Middle frontal gyrus (tissue), 1 donor: ENCODE results near the gene CYTIP.
A peak's percentile ranks its signal among the peaks of the same experiment; 100 is the strongest.

Experiments
- DNase-seq: peaks from one replicate; pipeline ENCODE4 v3.0.0-alpha.2; 2015; ENCODE audit warnings: low spot score; ENCODE audit errors: extremely low spot score

CYTIP gene

DNA sequence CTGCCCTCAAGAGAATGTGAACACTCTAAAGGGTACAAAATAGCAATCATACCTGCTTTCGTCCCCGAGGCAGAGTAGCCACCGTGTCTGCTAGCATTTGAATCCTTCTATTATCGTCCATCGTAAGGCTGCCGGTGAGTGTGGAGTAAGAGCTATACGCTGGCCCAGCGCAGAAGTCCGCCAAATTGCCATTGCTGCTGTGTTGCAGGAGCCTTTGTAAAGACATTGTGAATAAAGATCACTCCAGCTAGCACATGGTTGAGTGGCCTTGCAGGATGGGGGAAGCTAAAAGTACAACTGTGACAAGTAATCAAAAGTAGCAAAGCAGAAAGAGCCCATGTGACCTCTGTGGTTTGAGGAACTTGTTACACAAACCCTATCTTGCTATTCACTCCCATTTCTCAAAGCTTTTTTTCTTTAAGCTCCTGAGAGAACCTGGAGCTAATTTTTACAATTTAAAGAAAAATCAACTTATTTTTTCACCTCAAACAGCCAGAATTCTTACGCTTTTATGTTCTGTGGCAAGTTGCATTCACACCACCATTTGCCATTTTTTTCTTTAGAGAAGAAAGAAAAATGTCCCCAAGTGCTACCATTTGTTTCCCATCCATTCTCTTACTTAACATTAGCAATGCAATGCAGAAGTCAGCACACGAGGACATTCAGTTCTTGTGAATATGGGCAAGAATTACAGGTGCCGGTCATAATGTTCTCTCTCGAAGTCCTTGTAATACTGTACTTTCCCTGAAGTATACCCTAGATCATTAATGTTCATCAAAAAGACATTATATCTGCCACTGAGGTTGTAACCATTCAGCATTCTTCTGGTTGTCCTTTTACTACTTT lies at the start of gene CYTIP:
Gene CYTIP, minus strand, starts transcription at position 295 of the 846 bp plus-strand sequence. Its CDS starts 69 bp downstream, at position 226.
- no peak for DNase-seq

DNA sequence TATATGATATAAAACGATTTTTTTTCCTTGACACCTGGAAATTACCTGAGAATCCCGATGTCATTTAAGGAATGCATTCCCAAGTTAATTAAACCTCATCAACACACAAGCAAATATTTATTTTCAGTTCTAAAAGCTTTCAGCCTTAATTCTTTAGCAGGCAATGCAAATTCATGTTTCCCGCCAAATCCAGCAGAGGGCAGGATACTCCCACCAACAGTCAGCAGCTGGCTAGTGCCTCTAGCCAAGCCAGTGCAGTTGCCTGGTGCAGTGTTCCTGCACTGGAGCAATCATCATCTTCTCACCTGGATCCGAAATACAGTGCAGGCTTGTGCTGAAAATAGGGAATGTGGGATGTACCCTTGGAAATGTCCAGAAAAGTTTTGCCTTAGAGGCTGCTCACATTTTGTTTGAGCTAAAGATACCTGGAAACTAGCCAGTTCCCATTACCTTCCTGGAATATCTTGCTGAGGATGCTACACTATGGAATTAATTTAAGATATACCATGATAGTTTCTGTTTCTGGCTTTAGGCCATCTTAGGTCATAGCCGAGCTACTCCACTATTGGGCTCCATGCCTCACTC lies 48.4 kb upstream of the CYTIP start:
- peak; percentile 54 for DNase-seq

DNA sequence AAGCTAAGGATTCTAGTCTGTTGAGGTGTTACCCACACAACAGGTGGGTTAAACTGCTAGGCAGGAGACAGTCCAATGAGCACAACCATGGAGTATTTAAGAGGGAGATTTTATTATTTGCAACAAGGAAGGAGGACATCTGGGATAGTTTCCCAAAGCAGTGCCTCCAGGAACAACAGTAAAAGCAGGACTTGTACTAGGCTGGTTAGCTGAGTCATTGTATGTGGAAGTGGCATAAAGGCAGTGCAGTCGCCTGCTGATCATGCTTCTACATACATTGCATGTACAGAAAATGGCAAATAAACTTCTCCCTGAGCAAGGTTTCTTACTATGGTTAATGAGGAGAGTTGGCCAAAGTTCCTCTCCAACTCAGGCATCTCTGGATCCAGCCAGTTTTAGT lies 46.1 kb upstream of the CYTIP start:
- DNase-seq: no peak

DNA sequence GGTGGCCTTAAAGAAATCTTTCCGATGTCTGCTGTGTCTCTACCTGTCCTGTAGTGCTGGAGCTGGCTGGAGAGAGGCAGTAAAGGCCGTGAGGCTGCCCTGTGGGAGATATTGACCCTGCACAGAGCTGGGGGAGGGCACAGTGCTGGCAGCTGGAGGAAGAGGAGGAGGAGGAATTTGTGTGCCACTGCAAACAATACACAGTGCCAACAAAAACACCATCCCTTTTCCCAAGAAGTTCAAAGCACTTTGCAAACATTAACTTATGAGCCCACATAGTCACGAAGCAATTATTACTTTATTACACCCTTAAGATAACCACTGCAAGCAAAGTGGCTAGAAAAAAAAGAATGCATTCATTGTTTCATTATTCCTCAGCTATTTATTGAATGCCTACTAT lies 45.0 kb upstream of the CYTIP start:
- no peak for DNase-seq

DNA sequence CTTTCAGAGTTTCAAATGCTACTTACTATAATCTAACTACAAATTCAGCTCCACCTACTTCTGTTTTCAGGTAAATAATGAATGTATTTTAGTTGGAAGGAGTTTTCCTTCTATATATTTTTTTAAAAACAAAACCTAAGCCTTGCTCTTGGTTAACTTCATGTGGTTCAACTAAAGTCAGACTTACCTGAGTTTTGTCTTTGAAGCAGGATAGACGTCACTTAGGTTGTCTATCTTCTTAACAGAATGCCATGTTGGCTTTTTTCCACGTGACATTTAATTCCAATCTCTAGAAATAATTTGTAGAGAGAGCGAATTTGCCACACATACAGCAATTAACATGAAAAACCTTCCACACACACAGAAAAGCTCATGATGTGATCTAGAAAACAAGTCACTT lies 43.9 kb upstream of the CYTIP start:
- no peak for DNase-seq

DNA sequence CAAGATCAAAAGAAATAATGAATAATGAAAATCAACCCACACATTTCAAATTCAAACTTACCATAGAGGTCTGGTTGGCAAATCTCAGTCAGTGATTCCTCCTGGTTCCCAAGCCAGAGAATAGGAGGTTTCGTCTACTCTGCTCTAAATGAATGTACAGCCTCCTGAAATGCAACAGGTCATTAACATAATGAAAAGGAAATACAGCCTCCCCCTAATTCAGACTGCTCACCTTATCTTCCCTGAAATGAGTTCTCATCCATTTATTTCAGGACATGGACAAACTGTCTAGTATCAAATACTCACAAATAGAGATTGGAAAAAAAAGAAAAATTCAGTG lies 43.4 kb upstream of the CYTIP start:
- DNase-seq: no peak

DNA sequence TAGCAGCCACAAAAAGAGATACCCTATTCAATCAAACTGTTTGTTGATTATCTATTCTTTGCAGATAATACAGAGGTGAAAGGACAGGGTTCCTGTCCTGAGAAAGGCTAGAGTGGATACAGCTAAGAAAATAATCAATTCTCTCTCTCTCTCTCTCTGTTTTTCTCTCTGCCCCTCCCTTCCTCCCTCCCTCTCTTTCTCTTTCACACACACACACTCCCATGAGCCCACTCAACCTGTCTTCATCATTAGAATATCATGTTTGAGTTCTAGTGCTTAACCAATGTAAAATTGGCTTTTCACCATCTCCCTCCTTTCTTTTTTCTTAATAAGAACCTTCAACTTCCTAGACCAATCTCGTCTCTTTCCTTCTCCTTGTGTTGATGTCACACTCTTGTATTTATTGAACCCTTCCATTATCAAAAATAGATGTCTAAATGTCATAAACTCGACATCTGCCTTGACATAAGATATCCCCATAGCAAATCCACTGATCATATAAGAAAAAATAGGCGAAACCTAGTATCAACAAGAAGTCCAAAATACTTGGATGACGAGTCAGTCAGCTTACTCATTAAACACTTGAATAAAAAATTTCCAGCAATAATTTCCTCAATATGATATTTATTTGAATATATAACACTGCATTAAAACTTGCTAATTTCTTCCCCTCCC lies 42.8 kb upstream of the CYTIP start:
- DNase-seq: no peak

DNA sequence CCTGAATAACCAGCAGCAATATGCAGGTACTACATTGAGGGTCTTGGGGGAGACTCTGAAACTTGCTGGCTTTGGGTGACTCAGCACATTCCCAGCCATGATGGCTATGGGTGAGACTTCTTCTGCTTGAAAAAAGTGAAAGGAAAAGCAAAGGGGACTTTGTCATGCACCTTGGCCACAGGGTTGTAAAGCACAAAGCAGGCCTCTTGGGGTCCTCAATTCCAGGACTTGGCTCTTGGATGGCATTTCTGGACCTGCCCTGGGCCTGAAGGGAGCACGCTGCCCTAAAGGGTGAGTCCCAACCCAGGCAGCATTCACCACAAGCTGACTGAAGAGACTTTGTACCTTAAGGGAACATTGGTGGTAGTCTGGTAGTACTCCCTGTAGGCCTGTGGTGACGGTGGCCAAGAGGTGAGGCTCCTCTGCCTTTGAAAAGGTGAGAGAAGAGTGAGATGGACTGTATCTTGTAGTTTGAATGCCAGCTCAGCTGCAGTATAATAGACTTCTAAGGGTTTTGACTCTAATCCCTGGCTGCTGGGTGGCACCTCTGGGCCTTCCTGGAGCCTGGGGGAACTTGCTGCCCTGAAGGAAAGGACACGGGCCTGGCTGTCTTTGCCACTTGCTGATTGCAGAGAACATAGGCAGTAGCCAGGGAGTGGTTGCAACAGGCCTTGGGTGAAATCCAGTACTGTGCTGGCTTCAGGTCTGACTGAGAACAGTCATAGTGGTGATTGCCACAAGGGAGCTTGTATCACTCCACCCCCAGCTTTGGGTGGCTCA lies 36.5 kb upstream of the CYTIP start:
- DNase-seq: peak; percentile 33

DNA sequence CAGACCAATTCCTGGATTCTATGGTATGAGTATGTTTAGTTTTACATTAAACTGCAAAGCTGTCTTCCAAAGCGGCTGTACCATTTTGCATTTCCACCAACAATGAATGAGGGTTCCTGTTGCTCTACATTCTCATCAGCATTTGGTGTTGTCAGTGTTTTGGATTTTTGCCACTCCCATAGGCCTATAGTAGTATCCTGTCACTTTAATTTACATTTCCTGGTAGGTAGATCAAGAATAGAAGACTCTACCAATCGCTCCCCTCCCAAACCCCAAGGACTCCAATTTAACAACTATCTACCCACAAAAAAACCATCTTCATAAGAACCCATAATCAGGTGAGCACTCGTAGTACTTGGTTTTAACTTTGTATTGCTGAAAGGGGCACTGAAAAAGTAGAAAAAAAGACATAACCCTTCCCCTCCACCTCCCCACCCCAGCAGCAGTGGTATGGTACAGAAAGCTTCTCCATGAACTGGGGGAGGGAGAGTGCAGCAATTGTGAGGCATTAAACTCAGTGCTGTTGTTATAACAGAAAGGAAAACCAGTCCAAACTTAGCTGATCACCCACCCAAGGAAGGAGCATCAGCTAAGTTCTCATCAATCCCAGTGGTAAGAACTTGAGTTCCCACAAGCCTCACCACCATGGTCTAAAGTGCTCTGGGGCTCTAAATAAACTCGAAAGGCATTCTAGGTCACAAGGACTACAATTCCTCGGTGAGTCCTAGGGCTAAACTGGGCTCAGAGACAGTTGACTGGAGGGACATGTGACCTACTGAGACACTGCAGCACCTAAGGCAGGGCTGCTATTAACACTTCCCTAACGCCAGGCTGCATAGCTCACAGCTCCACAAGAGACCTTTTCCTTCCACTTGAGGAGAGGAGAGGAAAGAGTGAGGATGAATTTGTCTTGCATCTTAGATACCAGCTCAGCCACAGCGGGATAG lies 35.5 kb upstream of the CYTIP start:
- no peak for DNase-seq

DNA sequence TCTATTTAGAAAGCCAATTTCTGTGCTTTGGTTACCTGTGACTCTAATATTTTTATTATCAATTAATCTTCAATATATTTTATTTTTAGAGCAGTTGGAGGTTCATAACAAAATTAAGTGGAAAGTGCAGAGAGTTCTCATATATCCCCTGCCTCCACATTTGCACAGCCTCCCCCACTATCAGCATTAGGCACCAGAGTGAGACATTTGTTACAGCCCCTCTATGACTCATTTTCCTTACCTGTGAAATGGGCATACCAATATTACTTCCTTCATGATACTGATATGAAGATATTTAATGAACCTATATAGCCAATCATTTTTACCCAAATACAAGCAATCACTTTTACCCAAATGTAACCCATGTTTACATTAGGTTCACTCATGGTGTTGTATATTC lies 34.0 kb upstream of the CYTIP start:
- DNase-seq: no peak

DNA sequence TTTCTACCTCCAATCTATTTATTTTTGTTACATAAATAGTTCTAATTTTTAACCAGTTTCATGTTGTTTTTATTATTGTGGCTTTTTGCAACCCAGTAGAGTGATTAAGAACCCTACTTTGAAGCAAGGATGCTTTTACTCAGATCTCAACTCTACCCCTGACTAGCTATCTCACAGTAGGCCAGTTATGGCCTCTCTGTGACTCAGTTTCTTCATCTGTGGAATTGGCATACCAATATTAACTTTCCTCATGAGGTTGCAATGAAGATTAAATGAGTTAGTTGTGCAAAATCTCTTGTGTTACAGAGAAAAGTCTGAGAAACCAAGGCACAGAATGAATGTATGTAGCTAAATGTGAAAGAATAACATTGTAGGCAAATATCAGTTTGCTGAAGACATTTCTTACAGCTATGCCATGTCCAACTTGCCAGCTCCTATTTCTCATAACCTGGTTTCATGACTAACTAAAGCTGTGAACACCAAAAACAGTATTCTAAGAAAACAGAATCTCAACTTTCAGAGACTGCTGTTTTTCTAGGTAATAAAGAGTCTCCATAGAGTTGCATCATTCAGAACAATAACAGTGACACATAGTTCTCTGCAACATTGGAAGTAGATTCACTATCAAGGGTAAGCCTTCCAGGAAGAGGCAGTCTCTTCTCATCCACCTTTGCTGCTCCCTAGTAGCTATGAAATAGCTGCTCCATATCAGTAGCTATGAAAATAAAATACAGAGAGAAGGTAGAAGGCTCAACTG lies 33.2 kb upstream of the CYTIP start:
- DNase-seq: no peak

DNA sequence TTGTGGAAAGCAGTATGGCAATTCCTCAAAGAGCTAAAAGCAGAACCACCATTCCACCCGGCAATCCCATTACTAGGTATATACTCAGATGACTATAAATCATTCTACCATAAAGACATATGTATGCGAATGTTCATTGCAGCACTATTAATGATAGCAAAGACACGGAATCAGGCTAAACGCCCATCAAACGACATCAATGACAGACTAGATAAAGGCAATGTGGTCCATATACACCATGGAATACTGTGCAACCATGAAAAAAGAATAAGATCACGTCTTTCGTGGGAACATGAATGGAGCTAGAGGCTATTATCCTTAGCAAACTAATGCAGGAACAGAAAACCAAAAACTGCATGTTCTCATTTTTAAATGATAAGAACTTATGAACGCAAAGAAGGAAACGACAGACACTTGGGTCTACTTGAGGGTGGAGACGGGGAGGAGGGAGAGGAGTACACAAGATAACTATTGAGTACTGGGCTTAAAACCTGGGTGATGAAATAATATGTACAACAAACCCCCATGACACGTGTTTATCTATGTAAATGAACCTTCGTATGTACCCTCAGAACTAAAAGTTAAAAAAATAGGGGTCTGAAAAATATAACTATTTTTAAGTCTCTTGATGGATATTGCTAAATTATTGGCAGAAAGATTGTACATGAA lies 32.0 kb upstream of the CYTIP start:
- DNase-seq: no peak

DNA sequence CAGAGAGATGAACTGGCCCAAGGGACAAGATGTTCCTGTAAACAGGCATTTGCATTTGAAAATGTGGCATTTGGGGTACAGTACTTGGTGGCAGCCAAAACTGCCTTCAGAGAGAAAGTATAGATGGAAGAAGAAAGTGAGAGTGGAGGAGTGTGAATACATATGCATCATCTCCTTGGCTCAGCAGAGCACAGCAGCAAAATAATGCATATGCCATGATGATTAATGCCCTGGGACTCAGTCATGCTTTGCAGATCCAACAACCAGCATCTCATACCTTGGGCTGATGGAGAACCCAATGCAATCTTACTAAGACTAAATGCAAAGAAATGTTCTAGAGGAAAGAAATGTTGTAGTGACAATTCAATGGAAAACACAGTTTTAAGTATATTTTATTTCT lies 29.7 kb upstream of the CYTIP start:
- peak; percentile 18 for DNase-seq

DNA sequence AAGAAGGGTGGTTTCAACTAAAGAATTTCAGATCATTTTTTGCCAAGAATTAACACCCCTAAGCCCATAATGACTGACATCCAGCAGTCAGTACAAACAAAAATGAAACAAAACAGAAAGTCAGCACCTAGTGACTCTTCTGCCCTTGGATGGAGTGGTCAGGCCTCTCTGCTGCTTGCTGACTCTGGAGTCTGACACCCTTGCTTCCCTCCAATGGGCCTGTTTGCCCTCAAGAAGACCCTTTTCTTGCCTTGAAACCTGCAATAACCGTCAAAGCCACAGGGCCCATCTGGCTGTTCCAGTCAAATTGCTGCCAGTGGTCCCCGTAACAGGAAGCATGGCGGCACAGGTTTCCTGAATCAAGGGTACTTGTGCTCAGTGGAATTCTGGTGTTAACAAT lies 27.2 kb upstream of the CYTIP start:
- no peak for DNase-seq

DNA sequence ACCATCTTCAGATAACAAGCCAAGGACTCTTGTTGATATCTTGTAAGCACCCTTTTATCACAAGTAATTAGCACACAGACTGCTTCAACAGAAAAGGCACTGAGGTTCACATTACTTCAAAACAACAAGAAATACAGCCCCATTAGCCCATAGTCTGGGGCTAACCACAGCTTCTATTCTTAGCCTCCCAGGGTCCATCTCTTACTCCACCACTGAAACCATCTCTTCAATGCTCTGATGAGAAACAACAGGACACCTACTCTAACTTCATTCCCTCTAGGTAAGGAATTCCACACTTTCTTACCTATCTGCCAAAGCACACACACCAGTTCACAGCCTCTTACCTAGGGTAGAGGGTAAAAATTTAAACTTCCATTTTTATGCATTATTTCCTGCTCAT lies 26.4 kb upstream of the CYTIP start:
- no peak for DNase-seq

DNA sequence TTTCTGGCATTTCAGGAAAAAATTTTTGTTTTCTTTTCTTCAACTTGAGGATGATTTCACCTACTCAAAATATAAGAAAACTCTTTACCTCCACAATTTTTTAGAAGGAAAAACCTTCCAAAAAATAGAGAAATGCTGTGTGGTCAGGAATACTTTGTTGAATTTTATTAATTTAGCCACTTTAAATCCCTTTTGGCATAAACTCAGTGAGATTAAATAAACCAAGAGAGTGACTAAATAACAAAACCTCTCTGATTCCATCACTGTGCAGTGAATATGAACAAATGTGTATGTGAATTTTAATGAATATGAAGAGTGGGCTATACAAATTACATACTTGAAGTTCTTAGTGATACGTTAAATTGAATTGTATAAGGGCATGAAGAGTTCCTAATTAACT lies 25.8 kb upstream of the CYTIP start:
- DNase-seq: no peak

DNA sequence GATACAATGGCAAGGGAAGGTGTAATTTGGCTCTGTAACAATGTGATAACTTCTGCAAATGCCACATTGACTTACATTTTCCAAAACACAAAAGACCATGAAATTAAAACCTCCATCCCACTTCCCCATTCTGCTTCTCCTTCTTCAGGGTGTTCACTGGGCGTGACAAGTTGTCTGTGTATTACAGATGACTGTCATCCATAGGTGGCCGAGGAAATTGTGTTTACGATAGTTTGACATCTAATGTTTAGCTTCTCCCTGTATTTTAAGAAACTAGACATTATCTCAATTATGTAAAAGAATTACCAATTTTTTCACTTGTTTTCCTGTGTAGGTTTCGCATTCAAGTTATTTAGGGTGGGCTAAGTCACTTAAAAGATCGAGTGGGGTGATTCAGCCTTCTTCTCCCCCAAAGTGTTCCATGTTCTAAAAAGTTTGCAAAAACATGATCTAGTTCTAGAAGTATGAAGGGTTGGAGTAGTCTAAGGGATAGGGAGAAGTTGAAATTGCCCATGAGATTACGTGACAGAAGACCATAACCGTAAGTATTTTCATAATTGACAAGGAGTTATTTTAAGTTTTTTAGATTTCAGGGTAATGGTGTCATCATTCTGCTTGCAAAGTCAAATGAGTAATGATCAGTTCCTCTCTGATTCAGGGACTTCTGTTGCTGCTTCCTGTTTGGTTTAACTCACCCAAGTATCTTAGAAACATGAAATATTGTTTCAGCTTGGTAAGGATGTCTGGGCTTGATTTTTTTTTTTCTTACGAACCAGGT lies 25.2 kb upstream of the CYTIP start:
- DNase-seq: no peak

DNA sequence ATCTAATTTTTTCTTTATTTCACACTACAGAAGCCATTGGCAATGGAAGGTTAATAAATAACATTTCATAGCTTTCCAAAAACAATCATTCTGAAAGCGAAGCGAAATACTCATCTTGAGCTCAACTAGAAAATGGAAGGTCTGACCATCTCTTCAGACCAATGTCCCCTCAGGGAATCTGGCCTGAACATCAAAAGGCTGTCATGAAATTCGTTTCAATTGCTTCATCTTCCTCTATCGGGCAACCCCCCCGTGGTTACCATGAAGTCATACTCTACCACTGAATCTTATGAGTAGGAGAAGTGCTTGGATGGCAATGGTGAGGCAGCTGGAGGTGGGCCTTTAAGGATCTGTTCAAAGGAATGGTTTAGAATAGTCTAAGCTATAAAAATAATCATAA lies 22.9 kb upstream of the CYTIP start:
- DNase-seq: no peak

DNA sequence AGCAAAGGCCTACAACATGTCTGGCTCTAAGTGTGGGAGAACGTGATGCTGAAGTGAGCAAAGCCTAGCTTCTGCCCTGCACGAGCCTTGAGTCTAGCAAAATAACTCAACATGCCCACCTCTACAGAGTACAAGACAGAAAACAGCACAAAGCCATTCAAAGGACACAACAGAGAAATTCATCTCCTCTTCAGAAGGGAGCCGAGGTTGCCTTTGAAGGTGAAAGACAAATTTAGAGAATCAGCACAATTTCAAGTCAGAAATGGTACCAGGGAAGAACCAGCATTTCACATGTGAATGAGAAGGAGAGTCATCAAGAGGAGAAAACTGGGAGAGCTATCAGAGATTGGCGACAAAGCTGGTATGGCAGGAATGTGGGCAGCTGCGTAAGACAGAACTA lies 21.7 kb upstream of the CYTIP start:
- DNase-seq: no peak
